ENCODE results near the gene UMPS. TPM values are rescaled to one million over a fixed set of nuclear protein-coding genes. Genes with fewer than 3 reads are reported as not detected.

Gene UMPS
- total RNA-seq, result 10 to 100 TPM; 15.6 to 28.4 (median 23.0) TPM

DNA sequence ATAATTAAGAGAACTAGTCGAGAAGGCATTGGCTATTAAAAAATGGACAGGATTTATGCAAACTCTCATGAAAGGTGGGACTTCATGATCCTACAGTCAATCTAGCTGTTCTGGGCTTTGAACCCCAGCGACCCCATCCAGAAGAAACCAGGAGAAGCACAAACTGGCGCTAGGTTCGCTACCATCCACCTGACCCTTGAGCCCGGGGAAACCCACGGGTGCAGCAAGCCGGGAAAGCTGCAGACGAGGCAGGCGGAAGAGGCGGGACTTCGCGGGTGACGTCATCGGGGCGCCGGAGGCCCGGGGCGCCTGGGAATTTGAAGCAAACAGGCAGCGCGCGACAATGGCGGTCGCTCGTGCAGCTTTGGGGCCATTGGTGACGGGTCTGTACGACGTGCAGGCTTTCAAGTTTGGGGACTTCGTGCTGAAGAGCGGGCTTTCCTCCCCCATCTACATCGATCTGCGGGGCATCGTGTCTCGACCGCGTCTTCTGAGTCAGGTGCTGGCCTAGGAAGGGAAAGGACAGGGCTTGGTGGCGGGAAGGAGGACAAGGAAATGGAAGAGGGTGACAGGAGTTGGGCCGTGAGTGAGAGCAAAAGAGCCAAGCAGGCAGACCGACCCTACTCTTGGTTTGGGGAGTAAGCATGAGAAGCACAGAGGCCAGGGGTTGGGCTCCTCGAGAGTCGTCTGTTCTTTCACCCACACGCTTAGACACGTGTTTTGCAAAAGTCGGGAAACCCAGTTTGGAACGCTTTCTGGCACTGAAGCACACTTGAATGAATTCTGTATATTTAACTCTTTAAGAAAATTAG lies at the start of gene UMPS:
Gene UMPS, plus strand, starts transcription at position 324 of the 812 bp plus-strand sequence. Its CDS starts 20 bp downstream, at position 344.
- peak within 1 kb of the TSS; percentile 57 to 71 (median 69) for H3K27ac ChIP-seq
- H3K4me1 ChIP-seq, result peaks cover 0 to 23% (median 7%) of the 10 kb centered on the region in 4 donors
- peaks cover 0 to 2% (median 0%) of the 10 kb centered on the region in 3 donors for H3K36me3 ChIP-seq
- DNase-seq, result peak; percentile 89 to 97 (median 95)
- peak; percentile 66 to 75 for TF ChIP-seq POLR2A (IDR thresholded peaks at IDR 0.05)
- TF ChIP-seq, protein P1, sequence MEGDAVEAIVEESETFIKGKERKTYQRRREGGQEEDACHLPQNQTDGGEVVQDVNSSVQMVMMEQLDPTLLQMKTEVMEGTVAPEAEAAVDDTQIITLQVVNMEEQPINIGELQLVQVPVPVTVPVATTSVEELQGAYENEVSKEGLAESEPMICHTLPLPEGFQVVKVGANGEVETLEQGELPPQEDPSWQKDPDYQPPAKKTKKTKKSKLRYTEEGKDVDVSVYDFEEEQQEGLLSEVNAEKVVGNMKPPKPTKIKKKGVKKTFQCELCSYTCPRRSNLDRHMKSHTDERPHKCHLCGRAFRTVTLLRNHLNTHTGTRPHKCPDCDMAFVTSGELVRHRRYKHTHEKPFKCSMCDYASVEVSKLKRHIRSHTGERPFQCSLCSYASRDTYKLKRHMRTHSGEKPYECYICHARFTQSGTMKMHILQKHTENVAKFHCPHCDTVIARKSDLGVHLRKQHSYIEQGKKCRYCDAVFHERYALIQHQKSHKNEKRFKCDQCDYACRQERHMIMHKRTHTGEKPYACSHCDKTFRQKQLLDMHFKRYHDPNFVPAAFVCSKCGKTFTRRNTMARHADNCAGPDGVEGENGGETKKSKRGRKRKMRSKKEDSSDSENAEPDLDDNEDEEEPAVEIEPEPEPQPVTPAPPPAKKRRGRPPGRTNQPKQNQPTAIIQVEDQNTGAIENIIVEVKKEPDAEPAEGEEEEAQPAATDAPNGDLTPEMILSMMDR (IDR thresholded peaks at IDR 0.05), result no peak
- H3K4me3 ChIP-seq, result peak within 1 kb of the TSS; percentile 56 to 94 (median 76)
- H3K27me3 ChIP-seq, result no peaks in the 10 kb centered on the region
- H3K9me3 ChIP-seq, result no peaks in the 10 kb centered on the region

DNA sequence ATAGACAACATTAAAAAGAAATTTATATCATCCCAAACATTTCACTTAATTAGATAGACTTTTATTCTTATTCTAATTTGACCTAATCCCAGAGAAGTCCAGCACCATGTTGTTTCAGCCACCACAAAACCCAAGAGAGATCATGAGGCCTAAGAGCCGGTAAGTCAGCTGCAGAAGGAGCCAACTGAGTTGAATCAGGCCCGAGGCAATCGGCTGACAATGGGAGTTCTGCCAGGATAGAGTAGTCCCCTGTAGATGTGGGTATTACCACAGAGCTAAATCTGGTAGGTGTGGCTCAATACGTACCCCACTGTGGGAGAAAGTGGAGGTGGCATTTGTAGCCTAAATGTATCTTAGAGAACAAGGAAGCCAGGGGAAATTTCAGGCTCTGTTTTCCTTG lies 49.7 kb upstream of the UMPS start:
- H3K36me3 ChIP-seq, result peaks cover 0 to 28% (median 0%) of the 10 kb centered on the region in 3 donors
- H3K9me3 ChIP-seq, result no peaks in the 10 kb centered on the region
- H3K27me3 ChIP-seq, result no peaks in the 10 kb centered on the region
- H3K27ac ChIP-seq, result no peak overlapping the region
- no peak overlapping the region for H3K4me3 ChIP-seq
- H3K4me1 ChIP-seq, result no peaks in the 10 kb centered on the region
- TF ChIP-seq POLR2A (IDR thresholded peaks at IDR 0.05), result no peak
- TF ChIP-seq, protein P1 (IDR thresholded peaks at IDR 0.05), result no peak
- no peak for DNase-seq

DNA sequence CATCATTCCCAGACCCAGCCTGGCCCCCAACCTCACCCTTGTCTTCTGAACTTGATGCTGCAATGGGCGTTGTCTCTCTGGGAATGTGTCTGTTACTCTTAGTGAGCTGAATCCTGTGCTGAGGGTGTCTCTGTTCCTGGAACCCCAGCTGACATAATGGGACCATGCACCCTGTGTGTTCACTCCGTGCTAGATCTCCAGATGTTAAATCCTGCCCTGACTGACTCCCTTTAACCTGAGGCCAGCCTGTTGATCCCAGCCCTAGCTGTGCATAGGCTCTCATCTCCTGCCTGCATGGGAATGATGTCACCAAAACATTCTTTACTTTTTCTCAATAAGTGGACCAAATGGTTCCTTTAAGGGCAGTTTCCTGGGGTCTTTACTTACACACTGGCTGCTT lies 48.0 kb upstream of the UMPS start:
- H3K4me3 ChIP-seq, result no peak overlapping the region
- no peaks in the 10 kb centered on the region for H3K27me3 ChIP-seq
- TF ChIP-seq, protein P1 (IDR thresholded peaks at IDR 0.05), result no peak
- no peak for TF ChIP-seq POLR2A (IDR thresholded peaks at IDR 0.05)
- DNase-seq, result no peak
- H3K9me3 ChIP-seq, result no peaks in the 10 kb centered on the region
- H3K4me1 ChIP-seq, result no peaks in the 10 kb centered on the region
- H3K36me3 ChIP-seq, result peaks cover 0 to 13% (median 0%) of the 10 kb centered on the region in 3 donors
- H3K27ac ChIP-seq, result no peak overlapping the region

DNA sequence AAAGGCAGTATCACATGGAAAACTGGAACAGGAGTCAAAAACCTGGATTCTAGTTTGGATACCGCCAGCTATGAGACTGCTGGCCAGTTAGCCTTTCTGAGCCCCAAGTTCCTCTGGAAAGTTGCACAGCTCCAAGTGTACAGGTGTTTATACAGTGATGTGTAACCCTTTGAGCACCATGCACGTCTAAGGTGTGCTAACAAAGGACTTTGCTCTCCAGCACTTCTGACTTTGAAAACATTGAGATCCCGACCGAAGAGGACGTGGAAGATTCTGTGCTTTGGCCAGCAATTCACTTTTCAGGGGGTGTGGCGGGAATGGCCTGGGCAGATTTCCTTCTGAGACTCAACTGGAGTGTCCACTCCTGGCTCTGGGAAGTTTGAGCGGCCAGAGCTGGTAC lies 45.8 kb upstream of the UMPS start:
- TF ChIP-seq, protein P1 (IDR thresholded peaks at IDR 0.05), result no peak
- no peak for TF ChIP-seq POLR2A (IDR thresholded peaks at IDR 0.05)
- Histone ChIP-seq H3K4me3 (no peak overlapping the region), H3K36me3 (no peaks in the 10 kb centered on the region), H3K9me3 (no peaks in the 10 kb centered on the region), H3K27me3 (no peaks in the 10 kb centered on the region), H3K27ac (no peak overlapping the region), H3K4me1 (no peaks in the 10 kb centered on the region)
- DNase-seq, result no peak

DNA sequence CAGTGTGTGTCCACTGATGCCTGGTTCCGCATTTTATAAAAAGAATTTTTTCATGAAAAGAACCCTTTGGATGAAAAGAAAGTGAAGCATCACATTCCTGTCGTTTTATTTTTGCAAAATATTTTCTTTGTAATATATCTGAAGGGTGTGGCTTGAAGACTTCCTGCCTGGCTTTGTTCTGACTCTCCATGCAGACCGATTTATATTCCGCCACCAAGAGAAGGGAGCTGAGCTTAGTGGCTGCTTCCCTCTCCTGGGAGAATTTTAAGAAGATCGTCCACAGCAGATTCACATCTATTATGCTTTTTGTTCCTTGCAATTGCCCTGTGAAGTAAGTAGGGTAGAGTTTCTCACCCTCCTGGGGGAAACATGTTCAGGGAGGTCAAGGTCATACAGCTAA lies 45.2 kb upstream of the UMPS start:
- Histone ChIP-seq H3K4me3 (no peak overlapping the region), H3K4me1 (no peaks in the 10 kb centered on the region), H3K27ac (no peak overlapping the region), H3K9me3 (no peaks in the 10 kb centered on the region), H3K27me3 (no peaks in the 10 kb centered on the region), H3K36me3 (no peaks in the 10 kb centered on the region)
- TF ChIP-seq POLR2A (IDR thresholded peaks at IDR 0.05), result no peak
- TF ChIP-seq, protein P1 (IDR thresholded peaks at IDR 0.05), result no peak
- DNase-seq, result no peak

Data from Peyer's patch (tissue), 4 donors.